WI38 (cell line): ENCODE measurements around the gene HERC6.
"Not testable (repeated sequence)": the region's sequence is repeated elsewhere in the genome, so short reads cannot be mapped to it uniquely, and the experiment has no call there.

Experiments
- H3K4me3 ChIP-seq: 2 replicates; pipeline ENCODE4 v1.5.1; 2011; ENCODE audit warnings: low read depth, mild to moderate bottlenecking, control low read depth, low read length
- CTCF ChIP-seq: IDR thresholded peaks from 2 replicates; pipeline ENCODE4 v1.5.1; 2012; ENCODE audit warnings: low read depth, mild to moderate bottlenecking, control low read depth, low read length

The HERC6 gene

GRCh38 chr4:88352062-88352740, 26.5 kb upstream of the HERC6 start:
- no peak for TF ChIP-seq CTCF
- H3K4me3 ChIP-seq: no peak overlapping the region

GRCh38 chr4:88353324-88353723, 25.3 kb upstream of the HERC6 start:
- H3K4me3 ChIP-seq: no peak overlapping the region
- TF ChIP-seq CTCF: no peak

GRCh38 chr4:88356771-88357170, 21.9 kb upstream of the HERC6 start:
- no peak for TF ChIP-seq CTCF
- no peak overlapping the region for H3K4me3 ChIP-seq

- TF ChIP-seq CTCF: no peak
- no peak overlapping the region for H3K4me3 ChIP-seq
Measured at GRCh38 chr4:88357262-88357661, 21.4 kb upstream of the HERC6 start.

GRCh38 chr4:88359558-88359957, 19.1 kb upstream of the HERC6 start:
- H3K4me3 ChIP-seq: no peak overlapping the region
- TF ChIP-seq CTCF: no peak

GRCh38 chr4:88360256-88360655, 18.4 kb upstream of the HERC6 start:
- TF ChIP-seq CTCF: no peak
- no peak overlapping the region for H3K4me3 ChIP-seq

- no peak for TF ChIP-seq CTCF
- H3K4me3 ChIP-seq: no peak overlapping the region
Measured at GRCh38 chr4:88360791-88361190, 17.9 kb upstream of the HERC6 start.

- H3K4me3 ChIP-seq: not testable (repeated sequence)
Measured at GRCh38 chr4:88361217-88361773, 17.4 kb upstream of the HERC6 start.
